Measurements from ENCODE around the gene ANKS6.

DNA sequence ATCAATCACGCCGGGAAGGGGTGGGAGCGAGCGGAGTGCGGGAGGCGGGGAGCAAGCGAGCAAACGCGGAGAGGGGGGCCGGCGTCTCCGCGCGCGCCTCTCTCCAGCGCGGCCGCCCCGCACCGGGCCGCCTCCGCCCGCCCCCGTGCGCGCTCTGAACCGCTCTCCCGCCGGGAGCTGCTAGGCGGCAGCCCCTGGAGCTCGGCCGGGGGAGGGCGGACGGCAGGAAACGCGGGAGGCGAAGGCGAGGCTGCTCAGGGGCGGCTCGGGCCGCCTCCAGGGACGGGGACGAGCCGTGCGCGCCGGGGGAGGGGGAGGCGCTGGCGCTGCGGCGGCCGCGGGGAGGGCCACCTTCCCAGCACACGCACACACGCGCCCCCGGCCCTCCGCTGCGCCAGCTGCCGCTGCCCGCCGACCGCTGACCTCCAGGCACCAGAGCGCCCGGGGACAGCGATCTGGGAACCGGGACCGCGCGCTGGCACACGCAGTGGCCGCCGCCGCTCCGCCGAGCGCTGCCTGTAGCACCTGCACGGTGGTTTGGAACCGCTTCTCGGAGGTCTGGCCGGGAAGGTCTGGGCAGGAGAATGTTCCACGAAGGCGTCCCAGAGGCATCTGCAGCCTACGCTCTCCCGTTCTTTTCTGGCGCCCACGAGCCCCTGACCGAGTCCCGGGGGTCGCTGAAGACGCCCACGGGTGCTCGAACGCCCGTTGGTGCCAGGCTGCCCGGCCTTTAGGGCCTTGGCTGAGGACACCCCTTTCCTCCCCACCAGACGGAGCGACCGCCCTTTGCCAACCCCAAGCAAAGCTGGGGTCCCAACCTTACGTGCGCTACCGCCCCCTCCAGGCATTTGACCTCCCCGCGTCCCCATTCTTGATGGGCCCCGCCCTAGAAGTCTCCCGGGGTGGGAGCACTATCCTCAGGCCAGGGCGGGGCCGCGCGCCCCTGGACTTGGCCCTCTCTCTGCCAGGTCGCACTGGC is 87.1 kb downstream of the ANKS6 start, which contains the start of gene GABBR2:
- no peak for TF ChIP-seq CTCF (IDR thresholded peaks at IDR 0.05; ENCODE audit: low read depth, low read length, missing input control)
- no peak for TF ChIP-seq RAD21 (IDR thresholded peaks at IDR 0.05)
- TF ChIP-seq, protein P1, sequence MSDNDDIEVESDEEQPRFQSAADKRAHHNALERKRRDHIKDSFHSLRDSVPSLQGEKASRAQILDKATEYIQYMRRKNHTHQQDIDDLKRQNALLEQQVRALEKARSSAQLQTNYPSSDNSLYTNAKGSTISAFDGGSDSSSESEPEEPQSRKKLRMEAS (IDR thresholded peaks at IDR 0.05): no peak
